ENCODE measurements around the gene NUDCD2.
"Not testable (repeated sequence)": the region's sequence is repeated elsewhere in the genome, so short reads cannot be mapped to it uniquely, and the experiment has no call there.

Gene NUDCD2

DNA sequence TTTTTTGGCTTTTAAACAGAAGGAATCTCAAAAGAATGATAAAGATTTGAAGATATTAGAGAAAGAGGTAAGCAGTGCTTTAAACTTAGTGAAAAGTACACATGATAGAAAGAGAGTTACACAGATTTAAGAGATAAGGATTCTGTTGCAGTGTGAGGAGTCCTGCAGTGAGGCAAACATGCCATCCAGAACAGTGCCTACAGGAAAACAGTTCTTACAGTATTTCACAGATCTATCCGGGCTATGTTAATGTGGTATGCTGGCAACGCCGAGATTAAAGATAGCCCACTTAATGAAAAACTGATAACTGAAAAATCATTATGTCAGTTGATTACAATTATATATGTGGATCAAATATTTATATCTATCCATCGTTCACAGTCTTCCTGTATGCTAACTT is 7.8 kb upstream of the NUDCD2 start:
- DNase-seq = no peak

DNA sequence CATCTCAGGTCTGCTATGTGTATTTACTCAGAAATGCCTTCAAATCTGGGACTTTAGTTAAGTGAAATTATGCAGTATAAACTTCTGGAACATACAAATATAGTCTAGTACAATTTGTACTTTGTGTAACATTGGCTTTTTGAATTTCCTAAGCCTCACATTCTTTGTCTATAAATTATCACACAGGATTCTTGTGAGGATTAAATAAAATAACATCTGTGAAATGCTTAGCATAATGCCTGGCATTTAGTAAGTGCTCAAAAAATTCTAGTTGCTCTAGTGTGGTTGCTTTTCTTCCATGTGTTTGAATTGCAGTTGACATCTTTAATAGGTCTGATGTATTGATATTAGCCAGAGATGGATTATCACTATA is 3.1 kb upstream of the NUDCD2 start:
- no peak for DNase-seq

DNA sequence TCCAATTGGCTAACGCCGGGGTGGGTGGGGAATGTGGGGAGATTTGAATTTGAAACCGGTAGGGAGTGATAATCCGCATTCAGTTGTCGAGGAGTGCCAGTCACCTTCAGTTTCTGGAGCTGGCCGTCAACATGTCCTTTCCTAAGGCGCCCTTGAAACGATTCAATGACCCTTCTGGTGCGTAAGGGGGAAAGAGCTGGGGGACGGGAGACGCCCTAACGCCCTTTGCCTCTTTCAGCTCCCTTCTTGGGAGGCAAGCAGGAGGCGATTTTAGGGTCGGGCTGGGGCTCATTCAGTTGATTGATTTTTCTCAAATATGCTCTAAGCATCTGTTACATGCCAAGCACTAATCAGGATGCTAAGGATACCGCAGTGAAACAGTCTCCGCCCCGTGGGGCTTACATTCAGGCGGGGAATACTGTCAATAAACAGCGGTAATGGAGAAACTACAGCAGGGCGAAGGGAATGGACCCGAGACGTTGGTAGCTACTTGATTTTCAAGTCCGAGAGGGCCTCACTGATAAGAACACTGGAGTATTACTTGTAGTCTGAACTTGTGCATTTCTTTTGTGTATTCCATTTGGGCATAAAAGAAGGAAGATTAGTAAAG is 765 bp upstream of the NUDCD2 start, which contains the start of gene HMMR:
Gene HMMR, plus strand, starts transcription at position 71 of the 610 bp plus-strand sequence. Its CDS starts 61 bp downstream, at position 132.
- DNase-seq = no peak

DNA sequence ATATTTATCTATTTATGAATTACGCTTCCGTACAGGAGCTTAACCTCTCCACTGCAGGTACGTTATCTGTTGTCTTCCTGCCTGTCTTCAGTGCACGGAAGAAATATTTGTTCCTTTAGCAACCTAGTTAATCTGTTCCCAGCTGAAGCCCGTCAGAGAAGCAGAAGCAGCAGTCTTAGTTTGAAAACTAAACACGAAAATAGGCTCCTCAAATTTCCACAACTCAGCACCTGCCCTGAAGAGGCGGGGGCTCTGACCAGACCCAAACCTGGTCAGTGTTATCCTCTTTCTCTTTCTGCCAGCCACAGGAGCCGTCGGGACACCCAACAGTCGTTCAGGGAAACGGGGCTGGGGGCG is 462 bp downstream of the NUDCD2 start:
- DNase-seq = no peak

DNA sequence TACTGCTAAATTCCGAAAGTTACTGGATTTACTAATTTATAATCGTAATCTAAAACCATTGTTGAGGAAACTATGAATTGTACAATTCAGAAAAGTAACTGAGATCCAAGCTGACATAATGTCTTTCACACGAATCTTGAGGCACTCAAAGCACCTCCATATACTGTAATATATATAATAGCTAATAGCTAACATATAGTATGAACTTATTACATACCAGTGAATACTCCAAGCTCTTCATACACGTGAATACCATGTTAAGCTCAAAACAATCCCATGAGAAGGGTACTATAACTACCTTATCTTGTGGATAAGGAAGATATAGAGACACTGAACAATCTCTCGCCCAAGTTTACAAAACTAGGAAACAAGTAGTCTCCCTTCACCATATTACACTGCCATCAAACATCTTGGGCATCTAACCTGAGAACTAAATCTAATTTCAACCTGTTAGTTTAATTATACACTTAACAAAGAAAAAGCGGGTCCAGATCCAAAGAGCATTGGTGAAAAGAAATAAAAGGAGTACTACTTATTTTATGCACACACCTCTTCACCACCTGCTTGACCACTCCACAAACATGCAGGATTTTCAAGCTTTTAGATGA is 1.0 kb downstream of the NUDCD2 start:
- peak in 1 of 6 experiments; percentile 21 for DNase-seq

DNA sequence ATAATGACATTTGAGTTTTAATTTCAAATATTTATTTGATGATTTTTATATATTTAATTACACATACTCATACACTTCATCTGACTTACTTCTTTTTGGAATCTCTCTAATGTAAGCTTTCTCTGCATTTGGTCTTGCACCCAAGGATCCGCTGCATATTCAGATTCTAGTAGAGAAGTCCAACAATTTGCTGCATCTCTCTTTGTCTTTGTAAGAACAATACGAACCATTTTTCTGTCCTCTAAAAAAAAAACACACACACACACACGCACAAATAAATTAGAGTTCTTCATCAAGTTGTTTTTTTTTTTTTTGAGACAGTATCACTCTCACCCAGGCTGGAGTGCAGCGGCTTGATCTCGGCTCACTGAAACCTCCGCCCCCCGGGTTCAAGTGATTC is 3.1 kb downstream of the NUDCD2 start:
- DNase-seq = no peak

DNA sequence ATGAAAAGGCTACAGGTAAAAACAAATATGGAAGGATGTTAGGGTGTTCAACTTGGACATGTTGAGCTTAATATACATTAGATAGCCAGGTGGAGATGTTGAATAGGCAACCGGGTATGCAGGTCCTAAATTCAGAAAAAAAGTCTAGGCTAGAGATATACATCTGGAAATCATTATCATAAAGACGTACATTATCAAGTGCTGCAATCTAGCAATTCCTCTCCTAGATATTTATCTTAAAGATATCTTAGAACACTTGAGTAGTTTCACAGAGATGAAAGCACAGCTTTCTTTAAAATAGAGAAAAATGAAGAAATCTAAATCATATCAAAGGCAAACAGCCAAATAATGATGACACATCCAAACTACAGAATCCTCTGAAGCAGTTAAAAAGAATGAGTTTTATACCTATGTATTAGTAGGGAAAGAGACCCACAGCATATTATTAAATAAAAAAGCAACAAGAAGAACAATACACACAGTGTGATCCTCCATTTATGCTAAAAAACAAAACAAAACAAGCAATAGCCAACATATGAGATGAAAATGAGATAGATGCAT is 3.8 kb downstream of the NUDCD2 start:
- DNase-seq = no peak

DNA sequence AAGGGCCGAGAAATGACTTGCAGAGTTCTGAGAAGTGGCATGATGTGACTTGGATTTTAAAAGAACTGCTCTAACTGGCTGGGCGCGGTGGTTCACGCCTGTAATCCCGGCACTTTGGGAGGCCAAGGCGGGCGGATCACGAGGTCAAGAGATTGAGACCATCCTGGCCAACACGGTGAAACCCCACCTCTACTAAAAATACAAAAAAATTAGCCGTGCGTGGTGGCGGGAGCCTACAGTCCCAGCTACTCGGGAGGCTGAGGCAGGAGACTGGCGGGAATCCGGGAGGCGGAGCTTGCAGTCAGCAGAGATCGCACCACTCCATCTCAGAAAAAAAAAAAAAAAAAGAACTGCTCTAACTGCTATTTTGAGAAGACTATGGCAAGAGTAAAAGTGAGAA is 4.5 kb downstream of the NUDCD2 start:
- DNase-seq = not testable (repeated sequence)

DNA sequence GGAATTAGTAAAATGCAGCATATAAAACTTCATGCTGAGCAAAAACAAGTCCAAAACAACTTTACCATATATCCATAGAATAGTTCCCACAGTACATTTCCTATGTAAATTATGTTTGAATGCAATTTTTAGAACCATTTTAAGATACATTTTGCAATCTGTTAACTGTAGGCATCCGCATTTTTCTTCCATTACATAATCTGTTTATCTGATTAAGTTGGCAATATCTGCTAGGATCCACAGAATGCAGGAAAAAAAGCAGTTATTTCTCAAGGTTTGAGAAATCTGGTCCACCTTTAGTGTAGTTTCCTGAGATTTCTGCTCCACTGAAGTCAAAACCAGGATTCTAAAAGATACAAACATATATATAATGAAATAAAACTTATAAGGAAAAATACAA is 6.2 kb downstream of the NUDCD2 start:
- no peak for DNase-seq

DNA sequence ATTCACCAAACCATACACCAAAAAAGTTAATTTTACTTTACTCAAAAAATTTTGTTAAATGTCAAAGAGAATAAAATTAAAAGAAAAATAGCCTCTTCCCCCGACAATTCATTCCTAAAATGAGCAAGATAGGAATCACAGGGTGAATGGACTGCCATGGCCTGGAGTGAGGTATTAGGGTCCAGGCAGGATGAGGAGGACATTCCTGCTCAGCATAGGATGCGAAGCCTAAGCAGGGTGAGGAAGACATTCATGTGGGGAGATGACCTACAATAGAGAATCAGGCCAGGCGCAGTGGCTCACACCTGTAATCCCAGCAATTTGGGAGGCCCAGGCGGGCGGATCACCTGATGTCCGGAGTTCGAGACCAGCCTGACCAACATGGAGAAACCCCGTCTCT is 8.4 kb downstream of the NUDCD2 start:
- DNase-seq = no peak

DNA sequence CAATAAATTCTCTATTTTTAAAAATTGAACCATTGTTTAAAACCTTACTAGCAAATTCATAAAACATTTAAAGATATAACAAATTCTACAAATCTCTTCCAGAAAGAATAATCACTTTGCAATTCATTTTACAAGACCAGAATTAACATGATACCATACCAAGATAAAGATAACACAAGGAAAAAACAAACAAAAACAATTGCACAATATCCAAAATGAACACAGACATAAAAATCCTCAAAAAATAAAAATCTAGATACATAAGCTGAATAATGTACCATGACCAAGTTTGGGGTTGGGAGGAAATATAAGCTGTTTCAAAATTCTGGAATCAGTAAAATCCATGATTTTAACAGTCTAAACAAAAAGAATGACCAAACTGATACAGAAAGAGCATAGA is 11.4 kb downstream of the NUDCD2 start:
- no peak for DNase-seq

DNA sequence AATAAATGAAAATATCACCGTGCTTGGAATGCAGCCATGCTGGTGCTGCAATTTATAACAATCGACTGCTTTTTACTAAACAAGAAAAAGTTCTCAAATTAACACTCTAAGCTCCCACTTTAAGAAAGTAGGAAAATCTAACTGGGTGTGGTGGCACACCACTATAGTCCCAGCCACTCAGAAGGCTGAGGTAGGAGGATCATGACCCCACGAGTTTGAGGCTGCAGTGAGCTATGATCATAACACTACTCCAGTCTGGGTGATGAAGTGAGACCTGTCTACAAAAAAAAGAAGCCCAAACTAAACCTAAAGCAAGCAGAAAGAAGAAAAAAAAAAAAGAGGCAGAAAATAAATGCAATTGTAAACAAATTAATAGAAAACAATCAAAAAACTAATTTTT is 12.0 kb downstream of the NUDCD2 start:
- DNase-seq = no peak

DNA sequence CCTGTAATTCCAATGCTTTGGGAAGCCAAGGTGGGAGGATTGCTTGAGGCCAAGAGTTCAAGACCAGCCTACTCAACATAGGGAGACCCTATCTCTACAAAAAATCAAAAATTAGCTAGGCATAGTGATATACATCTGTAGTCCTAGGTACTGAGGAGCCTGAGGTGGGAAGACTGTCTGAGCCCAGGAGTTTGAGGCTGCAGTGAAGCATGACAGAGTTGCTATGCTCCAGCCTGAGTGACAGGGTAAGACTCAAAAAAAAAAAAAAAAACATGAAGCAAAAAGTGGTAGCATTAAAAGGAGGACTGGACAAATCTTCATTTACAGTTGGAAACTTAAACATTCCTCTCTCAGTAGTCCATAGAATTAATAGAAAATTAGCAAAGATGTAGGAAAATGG is 12.7 kb downstream of the NUDCD2 start:
- no peak for DNase-seq

DNA sequence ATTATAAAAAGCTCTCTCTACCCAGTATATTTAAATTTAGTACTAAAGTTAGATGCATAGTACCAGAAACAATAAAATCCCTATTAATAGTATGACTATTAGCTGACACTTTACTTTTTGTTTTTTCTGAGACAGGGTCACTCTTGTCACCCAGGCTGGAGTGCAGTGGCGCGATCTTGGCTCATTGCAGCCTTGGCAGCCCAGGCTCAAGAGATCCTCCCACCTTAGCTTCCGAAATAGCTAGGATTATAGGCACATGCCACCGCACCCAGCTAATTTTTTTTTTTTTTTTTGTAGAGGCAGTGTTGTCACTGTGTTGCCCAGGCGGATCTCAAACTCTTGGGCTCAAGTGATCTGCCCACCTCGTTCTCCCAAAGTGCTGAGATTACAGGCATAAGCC is 14.6 kb downstream of the NUDCD2 start:
- no peak for DNase-seq

DNA sequence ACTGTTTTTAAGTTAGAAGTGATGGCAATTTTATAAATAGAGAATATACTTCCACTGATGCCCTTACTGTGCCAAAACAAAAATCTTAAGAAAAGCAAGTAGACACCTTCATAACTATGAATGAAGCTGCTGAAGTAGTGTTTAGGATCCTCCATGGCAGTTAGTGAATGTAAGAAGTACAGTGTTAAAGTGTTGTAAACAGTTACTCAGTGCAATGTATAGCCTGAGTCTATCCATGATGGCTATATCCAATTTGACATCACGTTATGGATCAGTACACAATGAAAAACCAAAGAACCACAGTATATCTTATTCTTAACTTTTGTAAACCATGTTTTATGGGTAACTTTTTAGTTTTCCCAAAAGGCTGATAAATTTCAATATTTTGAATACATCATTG is 15.4 kb downstream of the NUDCD2 start:
- DNase-seq = no peak

DNA sequence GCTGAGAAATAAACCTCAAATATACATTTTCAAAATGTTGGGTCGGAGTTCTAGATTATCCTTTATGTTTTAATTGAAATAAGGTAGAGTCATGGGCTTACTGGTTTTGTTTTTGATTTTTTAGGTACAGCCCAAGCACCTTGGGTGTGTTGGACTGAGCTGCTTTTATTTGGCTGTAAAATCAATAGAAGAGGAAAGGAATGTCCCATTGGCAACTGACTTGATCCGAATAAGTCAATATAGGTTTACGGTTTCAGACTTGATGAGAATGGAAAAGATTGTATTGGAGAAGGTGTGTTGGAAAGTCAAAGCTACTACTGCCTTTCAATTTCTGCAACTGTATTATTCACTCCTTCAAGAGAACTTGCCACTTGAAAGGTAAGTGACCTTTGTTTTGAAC is 18.9 kb downstream of the NUDCD2 start:
- DNase-seq = no peak

DNA sequence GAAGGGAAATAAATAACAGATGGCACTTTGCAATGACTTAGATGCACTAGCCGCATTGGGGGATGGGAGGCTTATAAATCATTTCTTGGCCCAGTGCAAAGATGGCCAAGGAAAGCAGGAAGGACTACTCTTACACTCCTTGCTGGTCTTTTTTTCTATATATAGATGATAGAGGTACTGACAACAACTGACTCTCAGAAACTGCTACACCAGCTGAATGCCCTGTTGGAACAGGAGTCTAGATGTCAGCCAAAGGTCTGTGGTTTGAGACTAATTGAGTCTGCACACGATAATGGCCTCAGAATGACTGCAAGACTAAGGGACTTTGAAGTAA is 20.8 kb downstream of the NUDCD2 start:
- DNase-seq = no peak

DNA sequence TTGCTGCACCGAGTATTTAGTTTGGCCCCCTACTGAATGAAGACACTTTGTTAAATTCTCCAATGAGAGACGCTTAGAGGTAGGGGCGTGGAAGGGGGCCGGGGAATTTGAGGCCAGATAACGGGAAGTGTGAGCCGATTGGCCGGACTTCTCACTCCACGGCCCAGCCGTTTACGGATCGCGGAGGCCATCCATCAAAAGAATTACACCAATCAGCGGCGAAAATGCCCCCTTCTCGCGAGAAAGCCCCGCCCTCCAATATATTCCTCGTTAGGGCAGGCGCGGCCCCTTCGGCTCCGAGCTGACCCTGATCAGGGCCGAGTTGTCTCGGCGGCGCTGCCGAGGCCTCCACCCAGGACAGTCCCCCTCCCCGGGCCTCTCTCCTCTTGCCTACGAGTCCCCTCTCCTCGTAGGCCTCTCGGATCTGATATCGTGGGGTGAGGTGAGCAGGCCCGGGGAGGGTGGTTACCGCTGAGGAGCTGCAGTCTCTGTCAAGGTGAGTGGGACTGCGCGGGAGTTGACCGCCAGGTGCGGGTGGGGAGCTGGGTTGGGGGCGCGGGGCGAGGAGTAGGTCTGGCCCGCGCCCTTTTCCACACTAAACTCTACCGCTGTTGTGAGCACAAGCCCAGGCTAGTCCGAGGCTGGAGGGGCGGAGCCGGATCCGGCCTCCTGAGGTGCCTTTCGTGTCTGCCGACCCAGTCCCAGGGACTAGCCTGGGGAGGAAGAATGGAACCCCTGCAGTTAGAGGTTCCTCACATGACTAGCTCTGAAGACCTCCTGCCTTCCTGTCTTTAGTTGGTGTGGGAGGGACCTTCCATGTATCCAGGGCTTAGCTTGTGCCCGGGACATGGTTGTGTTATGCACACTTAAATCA is 22.4 kb downstream of the NUDCD2 start, which contains the start of gene CCNG1:
Gene CCNG1, plus strand, starts transcription at position 287 of the 874 bp plus-strand sequence. CDS start 1,662 bp downstream, outside the sequence.
- peak; percentile 75 to 87 (median 82) for DNase-seq

DNA sequence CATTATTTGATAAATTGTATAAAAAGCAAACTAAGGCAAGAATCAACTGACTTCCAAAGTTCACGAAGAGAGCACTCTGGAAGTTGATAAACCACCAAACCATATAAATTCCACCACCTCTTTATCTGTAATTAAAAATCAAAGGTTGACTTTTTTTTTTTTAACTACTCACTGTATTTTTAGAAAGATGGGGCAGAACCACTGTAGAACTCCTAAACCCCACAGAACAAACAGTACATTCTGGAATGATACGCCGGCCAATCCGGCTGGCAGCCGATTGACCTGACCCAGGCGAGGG is 22.9 kb downstream of the NUDCD2 start:
- DNase-seq = no peak

DNA sequence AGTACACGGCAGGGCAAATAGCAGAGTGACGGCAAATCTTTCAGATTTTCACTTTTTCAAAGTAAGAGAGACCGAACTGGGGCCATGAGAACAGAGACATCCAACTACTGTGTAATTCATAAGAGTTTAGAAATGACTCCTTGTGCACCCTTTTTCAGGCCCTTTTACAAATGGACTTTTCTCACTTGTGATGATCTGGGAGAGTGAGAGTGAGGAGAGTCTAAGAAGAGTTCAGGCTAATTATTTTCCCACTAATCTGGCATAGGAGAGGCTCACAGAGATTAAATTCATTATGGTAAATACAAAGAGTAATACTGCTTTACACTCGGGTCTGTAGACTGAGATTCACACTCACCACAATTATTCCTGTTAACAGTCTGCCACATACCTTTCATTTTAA is 23.4 kb downstream of the NUDCD2 start:
- peak in 2 of 6 experiments; percentile 5 to 36 for DNase-seq

DNA sequence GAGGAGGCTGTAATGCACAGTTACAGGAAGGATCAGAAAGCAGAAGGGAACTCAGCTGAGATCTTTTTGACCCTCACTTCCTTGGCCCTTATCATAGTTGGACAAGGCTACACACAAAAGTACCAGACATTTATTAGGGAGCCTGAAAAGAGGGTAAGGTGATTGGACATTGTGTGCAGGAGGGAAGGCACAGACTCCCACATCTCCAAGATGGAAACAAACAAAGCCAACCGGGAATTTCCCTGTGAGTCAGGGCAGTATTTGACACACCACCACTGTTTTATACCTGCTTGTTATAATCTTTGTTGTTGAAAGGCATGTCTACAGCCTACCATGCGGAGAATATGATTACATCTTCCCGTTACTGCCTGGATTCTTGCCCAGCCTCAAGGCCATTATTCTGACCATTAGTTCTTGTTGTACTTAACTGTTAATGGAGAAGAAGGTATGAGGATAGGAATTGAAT is 25.5 kb downstream of the NUDCD2 start:
- DNase-seq = no peak

DNA sequence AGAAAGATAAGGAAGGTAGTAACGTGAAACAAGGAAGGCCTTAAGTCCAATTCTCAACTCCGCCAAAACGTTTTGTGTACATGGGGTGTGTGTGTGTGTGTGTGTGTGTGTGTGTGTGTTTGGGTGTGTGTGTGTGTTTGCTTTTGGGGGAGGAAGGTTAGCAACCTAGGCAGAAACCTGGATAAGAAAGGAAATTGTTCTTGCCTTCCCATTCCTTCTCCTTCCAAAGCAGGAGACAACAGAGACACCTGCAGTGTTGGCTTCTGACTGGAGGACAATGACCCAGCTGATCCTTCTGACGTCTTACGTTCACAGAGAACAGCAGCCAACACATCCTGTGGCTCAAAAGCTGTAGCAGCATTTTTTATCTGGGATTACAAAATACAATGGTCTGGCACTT is 26.6 kb downstream of the NUDCD2 start:
- no peak for DNase-seq

DNA sequence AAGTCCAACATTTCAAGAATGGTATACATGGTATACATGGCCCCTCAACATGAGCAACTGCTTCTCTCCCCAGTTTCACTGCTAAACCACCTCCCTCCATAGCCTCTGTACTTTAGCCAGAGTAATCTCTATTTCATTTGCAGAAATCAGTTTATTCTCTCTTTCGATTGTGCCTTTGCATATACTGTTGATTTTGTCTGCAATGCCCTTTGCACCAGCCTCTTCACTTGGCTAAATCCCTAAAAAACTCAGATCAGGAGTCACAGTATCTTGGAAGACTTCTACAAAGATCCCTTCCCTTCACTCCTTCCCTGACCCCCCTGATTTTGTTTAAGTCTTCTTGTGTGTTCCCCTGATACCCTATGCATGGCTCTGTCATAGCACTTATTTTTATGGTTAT is 27.4 kb downstream of the NUDCD2 start:
- no peak for DNase-seq

DNA sequence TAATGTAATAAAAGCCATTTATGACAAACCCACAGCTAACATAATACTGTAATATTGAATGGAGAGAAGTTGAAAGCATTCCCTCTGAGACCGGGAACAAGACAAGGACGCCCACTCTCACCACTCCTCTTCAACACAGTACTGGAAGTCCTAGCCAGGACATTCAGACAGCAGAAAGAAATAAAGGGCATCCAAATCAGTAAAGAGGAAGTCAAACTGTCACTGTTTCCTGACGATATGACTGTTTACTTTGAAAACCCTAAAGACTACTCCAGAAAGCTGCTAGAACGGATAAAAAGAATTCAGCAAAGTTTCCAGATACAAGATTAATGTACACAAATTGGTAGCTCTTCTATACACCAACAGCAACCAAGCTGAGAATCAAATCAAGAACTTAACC is 33.8 kb downstream of the NUDCD2 start:
- DNase-seq = not testable (repeated sequence)

All from stimulated activated naive CD4-positive, alpha-beta T cell (primary cell).